Fibroblast of pulmonary artery (primary cell): ENCODE data around the gene AURKA.
"Not testable (repeated sequence)": the region's sequence is repeated elsewhere in the genome, so short reads cannot be mapped to it uniquely, and the experiment has no call there.

Experiments
- DNase-seq: peaks from one replicate; pipeline ENCODE4 v3.0.0-alpha.2; 2010; ENCODE audit warnings: low read depth
- H3K4me3 ChIP-seq: replicated peaks from 2 replicates; pipeline ENCODE4 v1.5.1; 2011; ENCODE audit warnings: low read depth, mild to moderate bottlenecking, control low read depth, low read length, moderate library complexity
- TF ChIP-seq, protein P1 (sequence below): IDR thresholded peaks from 2 replicates; pipeline ENCODE4 v1.5.1; 2011; ENCODE audit warnings: mild to moderate bottlenecking, control low read depth, low read length, inconsistent platforms; ENCODE audit errors: missing control alignments

AURKA gene

GRCh38 chr20:56409521-56409920 lies 17.5 kb upstream of the AURKA start:
- H3K4me3 ChIP-seq = no peak overlapping the region
- DNase-seq = peak; percentile 99
- TF ChIP-seq, protein P1, sequence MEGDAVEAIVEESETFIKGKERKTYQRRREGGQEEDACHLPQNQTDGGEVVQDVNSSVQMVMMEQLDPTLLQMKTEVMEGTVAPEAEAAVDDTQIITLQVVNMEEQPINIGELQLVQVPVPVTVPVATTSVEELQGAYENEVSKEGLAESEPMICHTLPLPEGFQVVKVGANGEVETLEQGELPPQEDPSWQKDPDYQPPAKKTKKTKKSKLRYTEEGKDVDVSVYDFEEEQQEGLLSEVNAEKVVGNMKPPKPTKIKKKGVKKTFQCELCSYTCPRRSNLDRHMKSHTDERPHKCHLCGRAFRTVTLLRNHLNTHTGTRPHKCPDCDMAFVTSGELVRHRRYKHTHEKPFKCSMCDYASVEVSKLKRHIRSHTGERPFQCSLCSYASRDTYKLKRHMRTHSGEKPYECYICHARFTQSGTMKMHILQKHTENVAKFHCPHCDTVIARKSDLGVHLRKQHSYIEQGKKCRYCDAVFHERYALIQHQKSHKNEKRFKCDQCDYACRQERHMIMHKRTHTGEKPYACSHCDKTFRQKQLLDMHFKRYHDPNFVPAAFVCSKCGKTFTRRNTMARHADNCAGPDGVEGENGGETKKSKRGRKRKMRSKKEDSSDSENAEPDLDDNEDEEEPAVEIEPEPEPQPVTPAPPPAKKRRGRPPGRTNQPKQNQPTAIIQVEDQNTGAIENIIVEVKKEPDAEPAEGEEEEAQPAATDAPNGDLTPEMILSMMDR = no peak

DNA sequence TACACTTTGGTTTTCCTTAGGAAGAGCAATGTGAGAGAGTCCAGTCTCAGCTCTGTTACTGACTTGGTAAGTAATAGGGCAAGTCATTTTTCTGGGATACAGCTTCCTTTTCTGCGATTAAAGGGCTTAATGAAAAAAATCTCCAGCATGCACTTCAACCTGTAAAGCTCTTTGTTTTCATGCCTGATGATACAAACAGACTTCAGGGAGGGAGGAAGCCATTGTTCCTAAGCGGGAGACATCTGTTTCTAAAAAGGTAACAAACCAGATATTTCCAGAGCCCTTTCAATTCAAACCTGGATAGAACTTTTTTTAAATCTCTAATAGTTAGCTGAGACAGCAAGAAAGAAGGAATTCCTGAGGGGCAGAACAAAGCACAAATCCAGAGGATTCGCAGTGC lies 14.9 kb upstream of the AURKA start:
- DNase-seq = no peak
- no peak overlapping the region for H3K4me3 ChIP-seq
- TF ChIP-seq, protein P1 = no peak

- not testable (repeated sequence) for H3K4me3 ChIP-seq, DNase-seq
Observed at GRCh38 chr20:56405356-56405755, 13.3 kb upstream of the AURKA start.

DNA sequence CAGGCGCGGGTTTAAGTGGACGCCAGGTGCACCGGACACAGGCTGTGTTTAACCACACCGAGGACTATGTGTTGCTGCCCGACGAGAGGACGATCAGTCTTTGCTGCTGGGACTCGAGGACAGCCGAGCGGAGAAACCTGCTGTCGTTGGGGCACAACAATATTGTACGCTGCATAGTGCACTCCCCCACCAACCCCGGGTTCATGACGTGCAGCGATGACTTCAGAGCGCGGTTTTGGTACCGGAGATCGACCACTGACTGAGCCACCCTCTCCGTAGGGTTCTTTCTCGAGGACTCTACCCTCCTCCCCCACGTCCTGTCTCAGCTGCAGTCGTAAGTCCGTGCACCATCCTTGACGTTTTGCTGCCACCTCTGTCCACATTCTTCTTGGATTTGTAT lies 11.4 kb upstream of the AURKA start:
- DNase-seq = no peak
- H3K4me3 ChIP-seq = no peak overlapping the region
- TF ChIP-seq, protein P1 = no peak

GRCh38 chr20:56400001-56400640 lies 8.1 kb upstream of the AURKA start:
- TF ChIP-seq, protein P1 = peak; percentile 80
- no peak overlapping the region for H3K4me3 ChIP-seq
- DNase-seq = peak; percentile 93

DNA sequence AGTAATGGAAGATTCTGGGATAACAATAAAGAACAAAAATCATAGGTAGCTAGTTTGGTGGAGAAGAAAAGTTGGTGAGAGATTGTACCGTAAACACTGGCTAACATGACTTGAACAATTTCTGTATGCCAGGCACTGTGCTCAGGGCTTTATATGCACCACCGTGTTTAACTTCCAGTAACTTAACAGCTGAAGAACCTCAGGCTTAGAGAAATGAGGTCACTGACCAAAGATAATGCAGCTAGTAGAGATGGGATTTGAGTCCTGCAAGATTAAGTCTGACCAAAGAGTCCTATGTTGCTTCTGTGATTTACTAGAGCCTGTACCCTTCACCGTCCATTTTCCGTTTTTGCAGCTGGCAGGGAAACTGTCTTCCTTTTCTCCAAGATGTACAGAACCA lies 3.2 kb upstream of the AURKA start:
- DNase-seq = no peak
- TF ChIP-seq, protein P1 = no peak
- H3K4me3 ChIP-seq = no peak overlapping the region

GRCh38 chr20:56393653-56394052 lies 1.6 kb upstream of the AURKA start:
- peak overlapping the region; percentile 90 for H3K4me3 ChIP-seq
- TF ChIP-seq, protein P1 = no peak
- no peak for DNase-seq
